GM12878 (cell line): Measurements from ENCODE around the gene PCNX1. TPM values are rescaled to one million over a fixed set of nuclear protein-coding genes. Genes with fewer than 3 reads are reported as not detected.

Experiments used
- BCL11A ChIP-seq: IDR thresholded peaks from 2 replicates; pipeline ENCODE4 v1.6.1; 2011; ENCODE audit warnings: low read depth, low read length
- MYB ChIP-seq: fragments of 150-350 bp; IDR thresholded peaks from 2 replicates; pipeline ENCODE4 v1.6.1; 2014; ENCODE audit warnings: mild to moderate bottlenecking, low read depth, low read length, borderline replicate concordance
- NFXL1 ChIP-seq: fragments of 450-650 bp; IDR thresholded peaks from 2 replicates; pipeline ENCODE4 v1.6.1; 2017; ENCODE audit warnings: antibody characterized with exemption, mild to moderate bottlenecking, borderline replicate concordance
- POLR2A ChIP-seq: IDR thresholded peaks from 2 replicates; pipeline ENCODE4 v1.6.1; 2011; ENCODE audit warnings: low read depth, mild to moderate bottlenecking, low read length
- RAD51 ChIP-seq: fragments of 450-650 bp; IDR thresholded peaks from 2 replicates; pipeline ENCODE4 v1.6.1; 2016; ENCODE audit warnings: moderate library complexity, mild to moderate bottlenecking, inconsistent platforms
- SREBF1 ChIP-seq: IDR thresholded peaks from 2 replicates; pipeline ENCODE4 v1.6.1; 2012; ENCODE audit warnings: mild to moderate bottlenecking, low read length
- STAT3 ChIP-seq: IDR thresholded peaks from 2 replicates; pipeline ENCODE4 v1.6.1; 2011; ENCODE audit warnings: low read depth, low read length, improper control_type of control experiment
- TAF1 ChIP-seq: IDR thresholded peaks from 2 replicates; pipeline ENCODE4 v1.6.1; 2011; ENCODE audit warnings: mild to moderate bottlenecking, low read depth, low read length, borderline replicate concordance
- YY1 ChIP-seq: IDR thresholded peaks from 2 replicates; pipeline ENCODE4 v1.6.1; 2011; ENCODE audit warnings: low read depth, mild to moderate bottlenecking, low read length
- polyA plus RNA-seq, 11 experiments: library from polyadenylated mRNA; depleted of rRNA in 4 of 11; unstranded in 6 of 11; stranded (reverse) in 5 of 11; fragments of >200 nt; fragmentation: Nextera tagmentation in 4 of 11; fragmentation: Illumina TruSeq in 1 of 11; extraction: Ambion mirVana in 4 of 11; extraction: Trizol in 1 of 11; gene quantifications; 1 replicate in 1 of 11; 2 replicates in 10 of 11; pipeline versions ENCODE4 v1.2.1 to v1.2.3, GENCODE V29; 2011 to 2016; ENCODE audit warnings: inconsistent platforms in 2 of 11, missing spikeins in 2 of 11, low read depth in 1 of 11
- total RNA-seq, 4 experiments: library from RNA; depleted of rRNA in 3 of 4; stranded (reverse); fragments of >200 nt in 3 of 4; fragmentation: Illumina TruSeq in 1 of 4; extraction: Trizol in 1 of 4; gene quantifications; 2 replicates each; pipeline versions ENCODE4 v1.2.1 to v1.2.3, GENCODE V29; 2013 to 2021
- TF ChIP-seq, protein P1 (sequence below): fragments of 450-650 bp; IDR thresholded peaks from 2 replicates; pipeline ENCODE4 v1.6.1; 2016; ENCODE audit warnings: mild to moderate bottlenecking
- TF ChIP-seq, protein P2 (sequence below): fragments of 450-650 bp; IDR thresholded peaks from 2 replicates; pipeline ENCODE4 v1.6.1; 2017; ENCODE audit warnings: mild to moderate bottlenecking, moderate library complexity
- TF ChIP-seq, protein P3 (sequence below): IDR thresholded peaks from 2 replicates; pipeline ENCODE4 v1.6.1; 2012; ENCODE audit warnings: low read depth, low read length, improper control_type of control experiment
- TF ChIP-seq, protein P4 (sequence below): IDR thresholded peaks from 2 replicates; pipeline ENCODE4 v1.6.1; 2012; ENCODE audit warnings: improper control_type of control experiment, low read depth, low read length; ENCODE audit not compliant: insufficient replicate concordance
- TF ChIP-seq, protein P5 (sequence below): fragments of 450-650 bp; IDR thresholded peaks from 2 replicates; pipeline ENCODE4 v1.6.1; 2017; ENCODE audit warnings: borderline replicate concordance
- TF ChIP-seq, protein P6 (sequence below): fragments of 450-650 bp; IDR thresholded peaks from 2 replicates; pipeline ENCODE4 v1.6.1; 2017; ENCODE audit warnings: mild to moderate bottlenecking

Gene PCNX1
- total and polyA plus RNA-seq, 10 of the 15 experiments (the other 5 are each of a cell fraction or from before 2014, with no cell fraction given) = 4.6 to 53.9 (median 20.5) TPM

DNA sequence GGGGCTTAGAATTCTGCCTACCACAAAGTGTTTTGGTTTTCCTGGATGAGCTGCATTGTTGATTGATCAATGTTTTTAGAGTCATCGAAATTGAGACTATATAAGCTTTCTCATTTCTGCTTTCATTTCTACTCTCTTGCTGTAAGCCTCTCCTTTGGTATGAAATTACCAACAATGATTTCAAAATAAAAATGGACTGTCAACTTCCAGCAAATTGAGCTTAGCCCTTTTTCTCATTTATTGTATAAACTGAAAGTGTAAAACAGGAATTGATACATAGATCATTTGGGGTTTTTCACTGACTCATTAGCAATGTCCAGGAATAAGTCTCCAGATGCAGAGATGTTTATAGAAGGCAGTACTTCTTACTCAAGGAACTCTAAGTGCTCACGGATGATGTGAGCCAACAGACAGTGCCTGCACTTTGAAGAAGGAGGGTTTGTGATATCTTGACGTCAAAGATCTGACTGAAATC, 20.0 kb upstream of the PCNX1 start (continued):
- TF ChIP-seq, protein P1, sequence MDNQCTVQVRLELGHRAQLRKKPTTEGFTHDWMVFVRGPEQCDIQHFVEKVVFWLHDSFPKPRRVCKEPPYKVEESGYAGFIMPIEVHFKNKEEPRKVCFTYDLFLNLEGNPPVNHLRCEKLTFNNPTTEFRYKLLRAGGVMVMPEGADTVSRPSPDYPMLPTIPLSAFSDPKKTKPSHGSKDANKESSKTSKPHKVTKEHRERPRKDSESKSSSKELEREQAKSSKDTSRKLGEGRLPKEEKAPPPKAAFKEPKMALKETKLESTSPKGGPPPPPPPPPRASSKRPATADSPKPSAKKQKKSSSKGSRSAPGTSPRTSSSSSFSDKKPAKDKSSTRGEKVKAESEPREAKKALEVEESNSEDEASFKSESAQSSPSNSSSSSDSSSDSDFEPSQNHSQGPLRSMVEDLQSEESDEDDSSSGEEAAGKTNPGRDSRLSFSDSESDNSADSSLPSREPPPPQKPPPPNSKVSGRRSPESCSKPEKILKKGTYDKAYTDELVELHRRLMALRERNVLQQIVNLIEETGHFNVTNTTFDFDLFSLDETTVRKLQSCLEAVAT = no peak
- TF ChIP-seq RAD51 (no peak), POLR2A (no peak), BCL11A (peak; percentile 38; the same call in 1 of the 2 replicates), SREBF1 (no peak), MYB (no peak), NFXL1 (no peak), YY1 (no peak), TAF1 (no peak), STAT3 (no peak)
- TF ChIP-seq, protein P2, sequence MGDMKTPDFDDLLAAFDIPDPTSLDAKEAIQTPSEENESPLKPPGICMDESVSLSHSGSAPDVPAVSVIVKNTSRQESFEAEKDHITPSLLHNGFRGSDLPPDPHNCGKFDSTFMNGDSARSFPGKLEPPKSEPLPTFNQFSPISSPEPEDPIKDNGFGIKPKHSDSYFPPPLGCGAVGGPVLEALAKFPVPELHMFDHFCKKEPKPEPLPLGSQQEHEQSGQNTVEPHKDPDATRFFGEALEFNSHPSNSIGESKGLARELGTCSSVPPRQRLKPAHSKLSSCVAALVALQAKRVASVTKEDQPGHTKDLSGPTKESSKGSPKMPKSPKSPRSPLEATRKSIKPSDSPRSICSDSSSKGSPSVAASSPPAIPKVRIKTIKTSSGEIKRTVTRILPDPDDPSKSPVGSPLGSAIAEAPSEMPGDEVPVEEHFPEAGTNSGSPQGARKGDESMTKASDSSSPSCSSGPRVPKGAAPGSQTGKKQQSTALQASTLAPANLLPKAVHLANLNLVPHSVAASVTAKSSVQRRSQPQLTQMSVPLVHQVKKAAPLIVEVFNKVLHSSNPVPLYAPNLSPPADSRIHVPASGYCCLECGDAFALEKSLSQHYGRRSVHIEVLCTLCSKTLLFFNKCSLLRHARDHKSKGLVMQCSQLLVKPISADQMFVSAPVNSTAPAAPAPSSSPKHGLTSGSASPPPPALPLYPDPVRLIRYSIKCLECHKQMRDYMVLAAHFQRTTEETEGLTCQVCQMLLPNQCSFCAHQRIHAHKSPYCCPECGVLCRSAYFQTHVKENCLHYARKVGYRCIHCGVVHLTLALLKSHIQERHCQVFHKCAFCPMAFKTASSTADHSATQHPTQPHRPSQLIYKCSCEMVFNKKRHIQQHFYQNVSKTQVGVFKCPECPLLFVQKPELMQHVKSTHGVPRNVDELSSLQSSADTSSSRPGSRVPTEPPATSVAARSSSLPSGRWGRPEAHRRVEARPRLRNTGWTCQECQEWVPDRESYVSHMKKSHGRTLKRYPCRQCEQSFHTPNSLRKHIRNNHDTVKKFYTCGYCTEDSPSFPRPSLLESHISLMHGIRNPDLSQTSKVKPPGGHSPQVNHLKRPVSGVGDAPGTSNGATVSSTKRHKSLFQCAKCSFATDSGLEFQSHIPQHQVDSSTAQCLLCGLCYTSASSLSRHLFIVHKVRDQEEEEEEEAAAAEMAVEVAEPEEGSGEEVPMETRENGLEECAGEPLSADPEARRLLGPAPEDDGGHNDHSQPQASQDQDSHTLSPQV = no peak
- TF ChIP-seq, protein P3, sequence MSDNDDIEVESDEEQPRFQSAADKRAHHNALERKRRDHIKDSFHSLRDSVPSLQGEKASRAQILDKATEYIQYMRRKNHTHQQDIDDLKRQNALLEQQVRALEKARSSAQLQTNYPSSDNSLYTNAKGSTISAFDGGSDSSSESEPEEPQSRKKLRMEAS = no peak
- TF ChIP-seq, protein P4, sequence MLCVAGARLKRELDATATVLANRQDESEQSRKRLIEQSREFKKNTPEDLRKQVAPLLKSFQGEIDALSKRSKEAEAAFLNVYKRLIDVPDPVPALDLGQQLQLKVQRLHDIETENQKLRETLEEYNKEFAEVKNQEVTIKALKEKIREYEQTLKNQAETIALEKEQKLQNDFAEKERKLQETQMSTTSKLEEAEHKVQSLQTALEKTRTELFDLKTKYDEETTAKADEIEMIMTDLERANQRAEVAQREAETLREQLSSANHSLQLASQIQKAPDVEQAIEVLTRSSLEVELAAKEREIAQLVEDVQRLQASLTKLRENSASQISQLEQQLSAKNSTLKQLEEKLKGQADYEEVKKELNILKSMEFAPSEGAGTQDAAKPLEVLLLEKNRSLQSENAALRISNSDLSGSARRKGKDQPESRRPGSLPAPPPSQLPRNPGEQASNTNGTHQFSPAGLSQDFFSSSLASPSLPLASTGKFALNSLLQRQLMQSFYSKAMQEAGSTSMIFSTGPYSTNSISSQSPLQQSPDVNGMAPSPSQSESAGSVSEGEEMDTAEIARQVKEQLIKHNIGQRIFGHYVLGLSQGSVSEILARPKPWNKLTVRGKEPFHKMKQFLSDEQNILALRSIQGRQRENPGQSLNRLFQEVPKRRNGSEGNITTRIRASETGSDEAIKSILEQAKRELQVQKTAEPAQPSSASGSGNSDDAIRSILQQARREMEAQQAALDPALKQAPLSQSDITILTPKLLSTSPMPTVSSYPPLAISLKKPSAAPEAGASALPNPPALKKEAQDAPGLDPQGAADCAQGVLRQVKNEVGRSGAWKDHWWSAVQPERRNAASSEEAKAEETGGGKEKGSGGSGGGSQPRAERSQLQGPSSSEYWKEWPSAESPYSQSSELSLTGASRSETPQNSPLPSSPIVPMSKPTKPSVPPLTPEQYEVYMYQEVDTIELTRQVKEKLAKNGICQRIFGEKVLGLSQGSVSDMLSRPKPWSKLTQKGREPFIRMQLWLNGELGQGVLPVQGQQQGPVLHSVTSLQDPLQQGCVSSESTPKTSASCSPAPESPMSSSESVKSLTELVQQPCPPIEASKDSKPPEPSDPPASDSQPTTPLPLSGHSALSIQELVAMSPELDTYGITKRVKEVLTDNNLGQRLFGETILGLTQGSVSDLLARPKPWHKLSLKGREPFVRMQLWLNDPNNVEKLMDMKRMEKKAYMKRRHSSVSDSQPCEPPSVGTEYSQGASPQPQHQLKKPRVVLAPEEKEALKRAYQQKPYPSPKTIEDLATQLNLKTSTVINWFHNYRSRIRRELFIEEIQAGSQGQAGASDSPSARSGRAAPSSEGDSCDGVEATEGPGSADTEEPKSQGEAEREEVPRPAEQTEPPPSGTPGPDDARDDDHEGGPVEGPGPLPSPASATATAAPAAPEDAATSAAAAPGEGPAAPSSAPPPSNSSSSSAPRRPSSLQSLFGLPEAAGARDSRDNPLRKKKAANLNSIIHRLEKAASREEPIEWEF = peak; percentile 96
- TF ChIP-seq, protein P5, sequence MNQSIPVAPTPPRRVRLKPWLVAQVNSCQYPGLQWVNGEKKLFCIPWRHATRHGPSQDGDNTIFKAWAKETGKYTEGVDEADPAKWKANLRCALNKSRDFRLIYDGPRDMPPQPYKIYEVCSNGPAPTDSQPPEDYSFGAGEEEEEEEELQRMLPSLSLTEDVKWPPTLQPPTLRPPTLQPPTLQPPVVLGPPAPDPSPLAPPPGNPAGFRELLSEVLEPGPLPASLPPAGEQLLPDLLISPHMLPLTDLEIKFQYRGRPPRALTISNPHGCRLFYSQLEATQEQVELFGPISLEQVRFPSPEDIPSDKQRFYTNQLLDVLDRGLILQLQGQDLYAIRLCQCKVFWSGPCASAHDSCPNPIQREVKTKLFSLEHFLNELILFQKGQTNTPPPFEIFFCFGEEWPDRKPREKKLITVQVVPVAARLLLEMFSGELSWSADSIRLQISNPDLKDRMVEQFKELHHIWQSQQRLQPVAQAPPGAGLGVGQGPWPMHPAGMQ = no peak
- TF ChIP-seq, protein P6, sequence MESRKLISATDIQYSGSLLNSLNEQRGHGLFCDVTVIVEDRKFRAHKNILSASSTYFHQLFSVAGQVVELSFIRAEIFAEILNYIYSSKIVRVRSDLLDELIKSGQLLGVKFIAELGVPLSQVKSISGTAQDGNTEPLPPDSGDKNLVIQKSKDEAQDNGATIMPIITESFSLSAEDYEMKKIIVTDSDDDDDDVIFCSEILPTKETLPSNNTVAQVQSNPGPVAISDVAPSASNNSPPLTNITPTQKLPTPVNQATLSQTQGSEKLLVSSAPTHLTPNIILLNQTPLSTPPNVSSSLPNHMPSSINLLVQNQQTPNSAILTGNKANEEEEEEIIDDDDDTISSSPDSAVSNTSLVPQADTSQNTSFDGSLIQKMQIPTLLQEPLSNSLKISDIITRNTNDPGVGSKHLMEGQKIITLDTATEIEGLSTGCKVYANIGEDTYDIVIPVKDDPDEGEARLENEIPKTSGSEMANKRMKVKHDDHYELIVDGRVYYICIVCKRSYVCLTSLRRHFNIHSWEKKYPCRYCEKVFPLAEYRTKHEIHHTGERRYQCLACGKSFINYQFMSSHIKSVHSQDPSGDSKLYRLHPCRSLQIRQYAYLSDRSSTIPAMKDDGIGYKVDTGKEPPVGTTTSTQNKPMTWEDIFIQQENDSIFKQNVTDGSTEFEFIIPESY = no peak
